Pons (tissue), 1 donor: ENCODE data around the gene AHCYL2.
"Not testable (repeated sequence)": the region's sequence is repeated elsewhere in the genome, so short reads cannot be mapped to it uniquely, and the experiment has no call there.

Source experiments
- DNase-seq: peaks from one replicate; pipeline ENCODE4 v3.0.0-alpha.2; 2016; ENCODE audit warnings: low spot score

AHCYL2 gene

GRCh38 chr7:129285111-129285510 lies 60.3 kb downstream of the AHCYL2 start:
- DNase-seq = no peak

DNA sequence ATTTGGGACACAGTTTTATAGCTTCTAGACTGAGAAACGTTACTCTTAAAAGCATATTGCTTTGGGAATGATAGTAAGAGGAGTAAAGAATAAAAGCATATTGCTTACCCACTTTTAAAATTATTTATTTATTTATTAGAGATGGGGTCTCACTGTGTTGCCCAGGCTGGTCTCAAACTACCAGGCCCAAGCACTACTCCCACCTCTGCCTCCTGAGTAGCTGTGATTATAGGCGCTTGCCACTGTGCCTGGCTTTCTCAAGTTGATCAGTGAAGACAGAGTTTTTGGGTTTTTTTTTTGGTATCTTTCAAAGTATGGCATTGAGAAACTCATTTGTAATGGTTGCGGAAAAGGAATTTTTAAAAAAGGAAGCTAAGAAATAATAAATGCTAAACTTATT lies 68.0 kb downstream of the AHCYL2 start:
- DNase-seq = no peak

DNA sequence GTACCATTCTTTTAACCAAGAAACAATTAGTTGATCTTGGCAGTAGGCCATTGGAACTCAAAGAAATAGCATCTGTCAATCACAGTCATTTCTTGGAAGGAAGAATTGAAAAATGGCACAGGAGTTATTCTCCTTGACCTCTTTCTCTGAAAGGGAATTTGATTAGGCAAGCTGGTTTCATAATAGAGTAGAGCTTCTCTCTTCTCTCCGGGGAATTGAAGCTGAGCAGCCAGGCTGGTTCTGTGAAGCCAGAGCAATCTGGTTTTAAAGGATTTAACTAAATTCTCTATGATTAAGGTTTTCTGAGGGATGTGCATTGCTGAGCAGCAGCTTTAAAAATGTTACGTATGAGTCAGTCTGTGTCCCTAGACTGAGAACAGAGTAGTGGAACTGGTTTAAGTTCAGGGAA lies 70.2 kb downstream of the AHCYL2 start:
- no peak for DNase-seq

GRCh38 chr7:129298268-129298893 lies 73.6 kb downstream of the AHCYL2 start:
- DNase-seq = peak; percentile 55

DNA sequence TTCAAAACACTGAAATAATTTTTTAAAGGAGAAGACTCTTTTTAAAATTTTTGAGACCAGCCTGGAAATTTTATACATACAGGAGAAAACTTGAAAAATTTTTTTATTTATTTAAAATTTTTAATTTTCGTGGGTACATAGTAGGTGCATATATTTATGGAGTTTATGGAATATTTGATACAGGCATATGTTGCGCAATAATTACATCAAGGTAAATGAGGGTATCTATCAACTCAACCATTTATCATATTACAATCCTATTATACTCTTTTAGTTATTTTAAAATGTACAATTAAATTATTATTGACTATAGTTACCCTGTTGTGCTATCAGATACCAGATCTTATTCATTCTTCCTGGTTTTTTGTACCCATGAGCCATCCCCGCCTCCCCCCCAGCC lies 75.1 kb downstream of the AHCYL2 start:
- no peak for DNase-seq

GRCh38 chr7:129300299-129300698 lies 75.5 kb downstream of the AHCYL2 start:
- DNase-seq = not testable (repeated sequence)

DNA sequence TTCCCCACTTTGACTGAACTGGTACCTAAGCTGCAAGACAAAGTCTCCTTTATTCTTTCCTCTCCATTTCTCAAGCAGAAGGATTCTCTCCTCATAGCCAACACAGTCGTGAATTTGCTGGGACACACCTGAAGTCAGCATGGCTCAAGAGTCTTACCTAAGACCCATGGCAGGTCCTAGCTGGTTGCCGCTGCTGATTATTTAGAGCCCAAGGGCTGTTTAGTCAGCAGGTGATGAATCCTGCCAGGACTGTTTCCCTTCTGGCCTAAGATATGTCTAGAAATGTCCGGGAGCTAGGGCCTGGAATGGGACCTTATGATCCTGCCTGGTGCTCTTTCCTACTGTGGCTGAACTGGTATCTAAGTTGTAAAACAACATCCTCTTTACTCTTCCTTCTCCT lies 82.8 kb downstream of the AHCYL2 start:
- DNase-seq = no peak

DNA sequence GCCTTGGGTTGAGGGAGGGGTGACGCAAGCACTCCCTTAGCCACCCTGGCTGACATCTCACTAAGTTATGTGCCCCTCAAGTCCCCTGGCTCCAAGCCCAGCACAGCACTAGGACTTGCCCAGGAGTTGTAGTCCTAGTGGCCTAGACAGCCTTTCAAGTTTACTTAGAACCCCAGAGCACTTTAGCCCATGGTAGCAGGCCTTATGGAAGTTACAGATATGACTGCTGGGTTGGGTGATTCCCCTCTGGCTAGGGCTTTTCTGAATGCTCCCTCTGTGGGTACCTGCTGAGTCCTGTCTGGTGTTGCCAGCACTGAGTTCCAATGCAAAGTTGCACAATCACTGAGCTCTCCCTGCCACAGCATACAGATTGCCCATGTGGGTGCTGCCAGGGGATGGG lies 83.2 kb downstream of the AHCYL2 start:
- no peak for DNase-seq

DNA sequence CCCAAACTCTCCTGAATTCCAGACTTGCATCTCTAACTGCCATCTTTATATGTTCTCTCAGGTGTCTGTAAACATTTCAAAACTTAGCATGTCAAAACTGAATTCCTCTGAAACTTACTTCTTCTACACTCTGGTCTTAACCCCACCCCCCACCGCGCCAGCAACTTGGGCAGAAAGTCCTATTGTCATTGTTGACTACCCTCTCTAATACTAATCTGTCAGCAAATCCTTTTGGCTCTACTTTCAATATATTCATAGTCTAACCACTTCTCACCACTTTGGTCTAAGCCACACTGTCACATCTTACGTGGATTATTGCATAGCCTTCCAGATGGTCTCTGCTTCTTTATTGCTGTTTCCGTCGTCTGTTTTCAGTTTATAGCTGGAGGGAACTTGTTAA lies 86.6 kb downstream of the AHCYL2 start:
- DNase-seq = no peak

- DNase-seq = no peak
Measured at GRCh38 chr7:129313282-129313681, 88.5 kb downstream of the AHCYL2 start.

DNA sequence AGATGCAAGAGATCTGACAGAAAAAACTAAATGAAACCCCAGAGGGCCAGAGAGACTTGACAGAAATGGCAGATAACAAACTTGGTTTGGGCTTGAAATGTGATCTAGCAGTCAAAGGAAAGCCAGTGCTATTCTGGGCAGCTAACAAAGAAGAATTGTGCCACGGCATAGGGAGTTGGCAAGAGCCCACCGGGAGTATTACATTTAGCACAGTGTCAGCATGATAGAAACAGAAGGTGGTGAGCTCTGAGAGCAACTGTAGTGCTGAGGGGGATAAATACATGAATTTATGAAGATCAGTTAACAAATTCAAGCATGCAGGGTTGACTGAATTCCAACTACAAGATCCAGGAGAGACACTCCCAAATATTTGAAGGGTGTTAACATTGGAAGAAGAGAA lies 91.1 kb downstream of the AHCYL2 start:
- DNase-seq = peak; percentile 96

DNA sequence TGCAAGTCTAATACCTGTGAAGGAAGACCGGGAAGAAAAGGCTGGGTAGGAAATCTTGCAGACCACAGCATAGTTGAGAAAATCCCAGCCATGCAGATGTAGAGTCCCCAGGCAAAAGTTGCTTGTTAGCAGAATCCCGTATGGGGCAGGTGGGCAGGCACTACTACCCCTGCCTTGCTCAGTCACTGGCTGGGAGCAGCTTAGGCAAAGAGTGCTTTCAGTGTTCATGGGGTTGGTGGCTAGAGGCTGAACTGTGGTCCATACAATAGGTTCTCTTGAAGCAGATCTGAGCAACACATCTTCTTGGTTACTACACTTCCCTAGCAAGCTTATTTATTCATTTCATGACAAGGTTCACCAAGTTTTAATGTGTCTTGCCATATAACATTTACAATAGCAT lies 92.6 kb downstream of the AHCYL2 start:
- DNase-seq = peak; percentile 13

DNA sequence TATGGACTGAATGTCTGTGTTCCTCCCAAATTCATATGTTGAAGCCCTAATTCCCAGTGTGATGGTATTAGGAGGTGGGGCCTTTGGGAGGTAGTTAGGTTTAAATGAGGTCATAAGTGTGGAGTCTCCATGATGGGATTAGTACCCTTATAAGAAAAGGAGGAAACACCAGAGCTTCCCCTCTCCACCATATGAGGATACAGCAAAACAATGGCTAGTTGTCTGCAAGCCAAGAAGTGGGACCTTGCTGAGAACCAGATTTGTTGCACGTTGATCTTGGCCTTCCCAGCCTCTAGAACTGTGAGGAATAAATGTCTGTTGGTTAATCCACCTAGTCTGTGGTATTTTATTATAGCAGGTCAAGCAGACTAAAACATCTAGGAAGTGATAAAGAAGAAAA lies 102.2 kb downstream of the AHCYL2 start:
- DNase-seq = no peak

DNA sequence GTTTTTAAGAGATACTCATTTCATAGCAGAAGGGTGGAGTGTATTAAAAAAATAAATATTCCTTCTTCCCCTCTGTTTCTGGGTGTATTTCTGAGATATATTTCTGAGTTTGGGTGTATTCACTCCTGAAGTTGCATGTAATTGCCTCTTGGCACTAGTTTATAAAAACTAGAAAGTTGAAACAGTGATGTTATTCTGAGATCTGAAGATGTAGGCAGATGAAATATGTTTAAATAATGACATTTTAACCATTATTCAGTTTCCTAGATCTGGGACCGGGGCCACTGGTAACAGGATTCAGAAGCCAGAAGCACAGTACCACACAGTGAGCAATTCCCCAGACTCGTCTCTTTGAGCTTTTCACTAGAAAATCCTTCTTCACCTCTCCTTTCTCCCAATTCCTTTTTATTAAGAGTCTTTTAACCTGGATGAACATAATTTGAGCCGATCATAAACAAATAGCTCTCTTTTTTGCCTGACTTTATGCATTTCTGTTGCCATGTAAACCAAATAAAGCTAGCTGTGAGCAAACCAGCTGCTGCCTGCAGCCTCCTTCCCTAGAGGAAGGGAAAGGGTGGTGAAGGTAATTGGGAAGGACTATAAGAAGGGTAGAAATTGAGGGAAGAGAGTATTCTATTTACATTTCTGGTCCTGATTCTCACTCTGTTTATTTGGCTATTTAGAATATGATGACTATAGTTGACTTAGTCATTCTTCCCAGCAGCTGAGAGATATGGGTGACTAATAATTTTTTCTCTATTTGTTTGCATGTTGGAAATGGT lies 107.6 kb downstream of the AHCYL2 start:
- no peak for DNase-seq

GRCh38 chr7:129334473-129334872 lies 109.6 kb downstream of the AHCYL2 start:
- DNase-seq = no peak

DNA sequence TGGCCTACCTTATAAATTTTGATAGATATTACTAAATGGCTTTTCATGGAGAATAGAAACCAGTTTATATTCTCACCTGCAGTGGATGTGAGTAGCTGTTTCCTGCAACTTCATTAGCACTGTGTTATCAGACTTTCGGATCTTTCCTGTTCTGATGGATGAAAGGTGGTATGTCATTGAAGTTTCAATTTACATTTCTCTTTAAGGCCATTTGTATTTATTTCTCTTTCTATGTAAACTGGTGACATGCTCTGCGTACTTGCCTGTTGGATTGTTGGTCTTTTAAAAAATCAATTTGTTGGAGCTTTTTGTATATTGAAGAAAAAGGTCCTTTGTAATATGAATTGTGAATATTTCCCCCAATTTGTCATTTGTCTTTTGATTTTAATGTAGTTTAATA lies 113.6 kb downstream of the AHCYL2 start:
- DNase-seq = no peak

DNA sequence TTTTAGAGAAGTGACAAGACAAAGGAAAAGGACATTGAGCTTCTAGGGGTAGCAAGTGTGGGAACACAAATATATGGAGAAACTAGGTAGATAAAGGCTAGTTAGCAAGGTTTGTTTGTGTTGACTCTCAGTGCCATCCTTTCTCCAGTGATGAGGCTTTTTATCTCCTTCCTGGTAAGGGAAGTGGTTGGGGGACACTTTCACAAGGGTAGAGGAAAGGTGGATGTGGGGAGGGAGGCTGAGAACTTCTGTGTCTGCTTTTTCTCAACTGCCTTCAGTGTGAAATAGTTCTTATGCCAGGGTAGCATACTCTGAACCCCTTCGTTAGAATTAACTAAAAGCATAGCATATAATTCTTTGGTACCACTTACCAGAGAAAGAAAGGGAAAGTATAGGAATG lies 116.4 kb downstream of the AHCYL2 start:
- DNase-seq = no peak

DNA sequence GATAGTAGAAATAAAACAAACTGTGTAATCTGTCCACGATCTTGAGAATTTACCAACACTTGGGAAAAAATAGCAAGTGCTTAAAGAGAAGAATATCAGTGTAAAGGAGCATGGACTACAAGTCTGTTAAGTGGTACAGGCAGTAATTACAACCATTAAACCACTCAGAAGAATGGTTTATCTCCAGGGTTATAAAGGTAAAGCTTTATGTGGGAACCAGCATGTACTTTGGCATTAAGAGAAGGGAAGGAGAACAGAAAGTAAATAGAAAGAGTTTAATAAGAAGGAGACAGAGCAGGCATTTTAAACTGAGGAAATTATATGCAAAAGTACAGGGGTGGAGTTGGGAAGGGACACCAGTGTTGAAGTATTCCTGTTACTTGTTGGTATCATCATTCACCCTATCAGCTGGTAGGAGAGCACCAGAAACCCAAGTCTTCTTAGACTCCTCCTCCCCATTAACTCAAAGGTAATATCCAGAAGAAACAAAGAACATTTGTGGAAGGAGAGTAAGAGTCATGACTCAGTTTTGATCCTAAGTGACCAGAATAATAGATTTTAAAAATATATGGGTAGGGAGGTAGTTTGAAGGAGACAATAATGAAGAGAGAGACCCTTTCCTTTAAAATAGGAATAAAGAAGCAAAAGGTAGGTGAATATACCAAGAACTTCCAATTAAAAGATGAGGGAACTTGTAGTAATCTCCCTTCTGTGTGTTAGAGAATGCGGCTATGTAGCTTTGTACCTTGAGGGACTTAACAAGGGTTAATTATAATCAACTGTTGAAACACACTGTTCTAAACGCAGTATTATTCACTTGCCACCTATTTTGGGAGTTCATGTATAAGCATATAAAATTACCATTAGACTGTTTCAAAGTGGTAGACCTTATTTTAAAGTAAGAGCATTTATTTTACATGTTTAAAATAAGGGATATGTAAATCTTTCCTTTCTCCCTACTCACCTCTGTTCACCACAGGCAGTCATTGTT lies 117.3 kb downstream of the AHCYL2 start:
- no peak for DNase-seq

- DNase-seq = peak; percentile 76
Measured at GRCh38 chr7:129343099-129343700, 118.4 kb downstream of the AHCYL2 start.

GRCh38 chr7:129347330-129347729 lies 122.5 kb downstream of the AHCYL2 start:
- no peak for DNase-seq

- no peak for DNase-seq
Measured at GRCh38 chr7:129348023-129348740, 123.4 kb downstream of the AHCYL2 start.

- DNase-seq = no peak
Measured at GRCh38 chr7:129351320-129351719, 126.5 kb downstream of the AHCYL2 start.
